HG02610 (cell line): ENCODE results near the gene STRA6.

Source experiments
- ATAC-seq: cut with Tn5 transposase; IDR thresholded peaks from one replicate; pipeline ENCODE4 v1.9.1; 2021; ENCODE audit warnings: mild to moderate bottlenecking, moderate library complexity; ENCODE audit not compliant: unreplicated experiment

STRA6 gene, protein sequence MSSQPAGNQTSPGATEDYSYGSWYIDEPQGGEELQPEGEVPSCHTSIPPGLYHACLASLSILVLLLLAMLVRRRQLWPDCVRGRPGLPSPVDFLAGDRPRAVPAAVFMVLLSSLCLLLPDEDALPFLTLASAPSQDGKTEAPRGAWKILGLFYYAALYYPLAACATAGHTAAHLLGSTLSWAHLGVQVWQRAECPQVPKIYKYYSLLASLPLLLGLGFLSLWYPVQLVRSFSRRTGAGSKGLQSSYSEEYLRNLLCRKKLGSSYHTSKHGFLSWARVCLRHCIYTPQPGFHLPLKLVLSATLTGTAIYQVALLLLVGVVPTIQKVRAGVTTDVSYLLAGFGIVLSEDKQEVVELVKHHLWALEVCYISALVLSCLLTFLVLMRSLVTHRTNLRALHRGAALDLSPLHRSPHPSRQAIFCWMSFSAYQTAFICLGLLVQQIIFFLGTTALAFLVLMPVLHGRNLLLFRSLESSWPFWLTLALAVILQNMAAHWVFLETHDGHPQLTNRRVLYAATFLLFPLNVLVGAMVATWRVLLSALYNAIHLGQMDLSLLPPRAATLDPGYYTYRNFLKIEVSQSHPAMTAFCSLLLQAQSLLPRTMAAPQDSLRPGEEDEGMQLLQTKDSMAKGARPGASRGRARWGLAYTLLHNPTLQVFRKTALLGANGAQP

DNA sequence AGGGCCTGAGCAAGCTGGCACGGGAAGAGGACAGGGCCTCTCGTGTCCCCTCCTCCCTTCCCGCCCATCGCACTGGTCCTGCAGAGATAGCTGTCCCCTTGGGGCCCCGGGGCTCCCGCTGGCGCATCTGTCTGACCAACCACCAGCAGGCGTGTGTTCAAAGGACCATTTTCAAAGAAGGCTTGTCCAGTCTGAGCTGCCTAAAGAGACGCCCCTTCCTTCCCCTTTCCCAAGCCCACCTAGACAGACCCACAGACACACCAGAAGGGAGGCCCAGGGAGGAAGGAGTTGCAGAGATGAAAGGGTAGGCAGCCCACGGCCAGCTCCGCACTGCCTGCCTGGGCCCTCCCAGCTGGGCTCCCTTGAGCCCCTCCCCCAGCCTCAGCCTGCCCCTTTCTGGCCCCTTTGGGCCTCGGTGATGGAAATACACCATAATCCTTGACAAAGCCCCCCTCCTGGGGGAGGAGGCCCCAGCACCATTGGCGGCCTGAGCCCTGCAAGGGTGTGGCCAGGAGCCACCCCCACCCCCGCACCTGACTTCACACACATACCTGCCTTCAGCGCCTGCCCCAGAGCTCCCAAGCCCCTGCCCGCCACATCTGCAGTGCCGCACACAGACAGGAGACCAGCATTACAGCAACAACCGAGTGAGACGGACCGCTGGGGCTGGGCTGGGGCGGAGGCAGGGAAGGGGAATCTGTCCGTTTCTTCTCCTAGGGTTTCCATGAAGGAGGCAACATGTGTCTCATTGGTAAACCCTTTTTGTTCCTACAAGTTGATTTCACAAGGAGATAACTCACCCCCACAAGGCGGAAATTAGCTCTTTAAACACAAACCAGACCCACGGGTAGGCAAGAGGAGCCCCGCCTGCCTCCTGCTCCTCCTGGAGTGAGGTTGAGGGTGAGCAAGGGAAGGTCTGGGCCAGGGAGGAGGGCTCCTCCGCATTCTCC is at the start of gene STRA6:
Gene STRA6, minus strand, starts transcription at position 336 of the 950 bp plus-strand sequence. CDS start 520 bp downstream, outside the sequence.
- ATAC-seq, result no peak

DNA sequence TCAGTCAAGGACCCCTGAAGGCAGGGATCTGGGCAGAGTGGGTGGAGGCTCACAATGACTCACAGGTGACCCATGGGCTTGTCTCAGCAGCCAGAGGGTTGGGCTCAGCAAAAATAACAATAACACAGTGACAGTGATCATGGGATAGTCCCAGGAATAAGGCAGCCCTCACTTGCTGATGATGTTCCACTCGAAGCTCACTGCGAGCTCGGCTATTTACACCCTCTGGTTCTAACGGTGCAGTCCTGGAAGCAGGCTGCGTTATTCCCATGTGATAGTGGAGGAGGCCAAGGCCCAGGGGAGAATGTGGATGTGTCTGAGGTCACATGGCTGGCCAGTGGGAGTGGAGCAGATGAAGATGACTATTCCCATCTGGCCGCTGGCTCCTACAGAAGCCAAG is 49.7 kb upstream of the STRA6 start:
- ATAC-seq, result no peak

DNA sequence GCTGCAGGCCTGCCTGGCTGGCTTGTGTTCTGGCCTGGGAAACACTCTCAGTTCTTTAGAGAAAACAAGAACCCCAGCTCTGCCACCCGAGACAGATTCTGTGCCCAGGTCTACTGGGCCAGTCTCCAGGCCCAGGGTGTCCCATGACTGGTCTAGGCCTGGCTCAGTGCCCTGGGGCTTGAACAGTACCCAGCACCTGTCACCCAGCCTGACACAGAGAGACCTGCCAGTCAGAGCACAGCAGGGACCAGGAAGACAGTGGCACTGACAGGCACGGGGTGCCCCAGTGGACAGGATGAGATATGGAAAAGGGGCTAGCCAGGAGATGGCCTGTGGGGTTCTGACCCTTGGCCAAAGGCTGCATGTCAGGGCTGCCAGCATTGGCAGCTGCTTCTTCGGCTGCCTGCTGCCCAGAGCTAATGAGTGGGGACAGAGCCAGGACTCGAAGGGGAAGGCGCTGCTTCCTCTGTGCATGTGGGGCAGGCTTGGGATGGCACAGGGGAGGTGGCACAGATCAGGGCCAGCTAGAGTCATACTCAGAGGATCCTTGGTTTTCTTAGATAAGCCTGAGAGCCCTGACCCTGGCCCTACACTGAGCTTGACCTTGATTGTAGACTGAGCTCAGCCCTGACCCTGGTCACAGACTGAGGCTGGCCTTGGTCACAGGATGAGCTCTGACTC is 48.7 kb upstream of the STRA6 start:
- no peak for ATAC-seq

DNA sequence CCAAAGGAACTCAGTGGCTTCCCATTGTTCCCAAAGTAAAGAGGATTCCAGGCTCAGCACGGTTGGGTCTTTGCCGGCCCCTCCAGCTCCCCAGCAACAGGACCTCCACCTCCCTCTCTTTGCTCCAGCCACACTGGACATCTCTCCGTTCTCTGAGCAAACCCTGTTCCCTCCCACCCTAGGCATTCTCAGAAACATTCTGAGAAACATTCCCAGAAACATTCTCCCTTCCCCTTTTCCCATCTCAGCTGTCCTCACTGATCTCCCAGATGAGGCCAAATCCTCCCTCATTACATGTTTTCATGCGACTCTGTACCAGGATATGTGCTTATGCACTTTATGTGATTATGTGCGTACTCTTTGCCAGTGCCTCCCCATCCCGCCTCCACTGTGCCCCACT is 47.7 kb upstream of the STRA6 start:
- ATAC-seq, result no peak

DNA sequence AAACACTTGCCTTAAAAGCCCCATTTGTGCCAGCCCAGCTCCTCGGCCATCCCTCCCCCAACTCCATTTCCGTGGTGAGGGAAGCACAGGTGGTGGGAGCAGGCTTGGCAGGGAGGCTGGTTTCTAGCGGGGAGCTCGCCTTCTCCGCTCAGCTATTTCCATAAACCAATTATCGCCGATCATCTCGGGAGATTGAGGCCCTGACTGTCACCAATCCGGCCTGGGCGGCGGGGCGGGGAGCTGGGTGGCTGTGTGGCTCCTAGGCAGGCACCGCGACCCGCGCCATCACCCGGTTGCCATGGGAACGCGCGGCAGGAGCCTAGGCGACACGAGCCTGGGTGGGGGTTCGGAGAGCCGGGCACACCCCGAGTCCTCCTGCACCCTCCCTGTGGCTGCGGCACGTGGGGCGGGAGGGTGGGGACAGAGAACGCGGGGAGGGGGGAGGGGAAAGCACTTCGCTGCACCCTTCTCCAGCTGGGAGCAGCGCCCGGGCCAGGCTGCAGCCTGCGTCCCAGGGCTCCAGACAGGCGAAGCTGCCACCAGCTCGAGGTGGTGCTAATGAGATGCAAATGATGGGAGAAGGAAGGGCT is 42.9 kb upstream of the STRA6 start:
- no peak for ATAC-seq

GRCh38 chr15:74244822-74245341 is 42.3 kb upstream of the STRA6 start:
- no peak for ATAC-seq

GRCh38 chr15:74243431-74243830 is 40.8 kb upstream of the STRA6 start:
- no peak for ATAC-seq

DNA sequence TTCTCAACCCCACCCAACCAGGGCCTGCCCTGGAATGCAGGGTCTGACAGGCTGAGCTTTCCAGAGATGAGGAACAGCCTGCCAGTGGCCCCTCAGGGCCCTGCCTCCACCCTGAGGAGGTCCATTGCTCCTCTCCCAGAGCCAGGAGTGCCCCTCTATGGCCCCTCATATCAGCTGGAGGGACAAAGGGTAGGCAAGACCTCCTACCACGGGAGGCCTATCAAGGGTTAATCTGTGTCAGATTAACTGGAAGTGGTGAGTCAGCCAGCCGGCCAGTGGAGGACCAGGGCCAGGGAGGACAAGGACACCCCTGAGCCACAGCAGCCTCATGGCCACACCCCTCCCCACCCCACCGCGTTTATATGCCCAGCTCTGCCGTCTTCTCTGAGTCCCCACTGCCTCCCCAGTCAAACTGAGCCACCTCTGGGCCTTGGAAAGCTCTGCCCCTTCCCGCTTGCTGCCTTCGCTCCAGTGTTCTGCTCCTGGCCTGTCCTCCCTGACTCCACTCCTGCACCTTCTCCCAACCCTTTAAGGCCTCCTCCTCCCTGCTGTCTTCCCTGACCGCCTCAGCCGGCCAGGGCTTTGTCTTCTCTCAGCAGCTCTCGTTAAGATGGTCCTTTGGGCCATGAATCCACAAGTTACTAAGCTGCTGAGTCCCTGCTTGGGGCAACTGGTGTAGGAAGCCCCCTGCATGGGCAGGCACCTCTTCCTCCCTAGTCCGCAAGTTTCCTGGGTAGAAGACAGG is 40.0 kb upstream of the STRA6 start:
- no peak for ATAC-seq

DNA sequence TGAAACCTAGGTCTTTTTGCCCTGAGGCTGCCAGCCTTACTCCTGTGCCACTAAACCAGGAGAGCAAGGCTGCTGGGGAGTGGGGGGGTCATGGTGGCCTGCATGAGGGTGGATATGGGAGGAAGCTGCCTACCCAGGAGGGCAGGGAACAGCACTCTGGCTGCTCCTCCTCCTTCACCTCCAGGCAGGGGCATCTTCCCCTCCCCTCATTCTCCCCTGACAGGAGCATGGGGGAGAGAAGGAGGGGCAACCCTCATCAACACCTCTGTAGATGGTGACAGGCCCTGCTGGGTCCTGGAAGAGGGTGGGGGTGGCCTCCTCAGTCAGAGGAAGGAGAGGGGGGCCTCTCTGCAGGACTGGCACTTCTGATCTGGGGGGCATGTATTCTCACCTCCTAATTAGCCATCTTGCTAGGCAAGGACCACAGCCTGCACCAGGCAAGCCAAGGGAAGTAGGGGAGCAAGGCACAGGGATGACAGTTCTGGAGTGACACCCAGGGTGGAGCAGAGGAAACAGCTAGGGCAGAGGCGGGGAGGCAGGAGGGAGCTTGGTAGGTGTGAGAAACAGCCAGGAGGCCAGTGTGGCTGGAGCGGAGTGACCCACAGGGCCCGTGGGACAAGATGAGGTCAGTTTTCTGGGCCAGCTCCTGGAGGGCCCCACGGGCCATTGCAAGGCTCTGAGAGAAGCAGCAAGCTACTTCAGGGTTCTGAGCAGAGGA is 38.5 kb upstream of the STRA6 start:
- ATAC-seq, result no peak

DNA sequence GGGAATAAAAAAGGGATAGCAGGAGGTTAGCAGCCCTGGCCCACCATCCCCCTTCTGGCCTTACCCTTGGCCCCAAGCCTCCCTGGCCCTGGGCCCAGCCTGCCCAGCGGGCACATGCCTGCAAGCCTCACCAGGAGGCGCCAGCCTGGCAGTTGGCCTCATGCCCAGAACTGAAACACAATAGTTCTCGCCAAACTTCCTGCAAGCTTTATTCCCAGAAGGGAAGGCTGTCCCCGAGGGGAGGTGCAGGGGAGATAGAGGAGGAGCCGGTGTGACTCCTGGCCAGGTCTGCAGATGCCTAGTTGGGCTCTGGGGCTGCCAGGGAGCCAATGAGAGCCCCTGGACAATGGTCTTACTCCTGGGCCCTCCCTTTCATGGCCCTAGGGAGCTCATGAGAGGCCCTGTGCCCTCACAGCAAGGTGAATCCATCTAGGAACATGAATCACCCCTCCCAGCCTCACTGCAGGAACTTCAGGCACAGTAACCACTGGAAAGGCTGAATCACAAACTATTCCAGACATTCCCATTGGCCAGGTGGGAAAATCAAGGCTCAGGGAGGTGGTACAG is 37.5 kb upstream of the STRA6 start:
- no peak for ATAC-seq

GRCh38 chr15:74239051-74239705 is 36.6 kb upstream of the STRA6 start:
- ATAC-seq, result no peak

DNA sequence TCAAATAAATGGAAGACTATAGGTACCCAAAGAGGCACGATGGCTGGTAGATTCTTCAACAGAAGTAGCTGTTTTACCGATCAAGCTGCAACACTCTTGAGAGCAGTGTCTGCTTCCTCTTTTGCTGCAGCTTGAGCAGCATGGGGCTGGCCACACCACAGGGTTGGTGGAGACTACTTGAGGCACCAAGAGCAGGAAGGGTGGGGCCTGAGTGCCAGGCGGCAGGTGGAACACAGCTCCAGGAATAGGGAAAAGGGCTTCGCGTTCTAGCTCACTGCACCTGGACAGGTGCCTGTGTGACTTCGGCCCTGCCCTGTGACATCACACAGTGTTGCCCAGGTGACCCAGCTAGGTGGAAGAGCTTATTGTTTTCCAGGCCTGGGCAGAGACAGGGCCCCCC is 33.4 kb upstream of the STRA6 start, which contains the start of gene CCDC33:
Gene CCDC33, plus strand, starts transcription at position 365 of the 400 bp plus-strand sequence. CDS start 394 bp downstream, outside the sequence.
- ATAC-seq, result no peak

GRCh38 chr15:74234598-74234875 is 31.9 kb upstream of the STRA6 start:
- ATAC-seq, result no peak

DNA sequence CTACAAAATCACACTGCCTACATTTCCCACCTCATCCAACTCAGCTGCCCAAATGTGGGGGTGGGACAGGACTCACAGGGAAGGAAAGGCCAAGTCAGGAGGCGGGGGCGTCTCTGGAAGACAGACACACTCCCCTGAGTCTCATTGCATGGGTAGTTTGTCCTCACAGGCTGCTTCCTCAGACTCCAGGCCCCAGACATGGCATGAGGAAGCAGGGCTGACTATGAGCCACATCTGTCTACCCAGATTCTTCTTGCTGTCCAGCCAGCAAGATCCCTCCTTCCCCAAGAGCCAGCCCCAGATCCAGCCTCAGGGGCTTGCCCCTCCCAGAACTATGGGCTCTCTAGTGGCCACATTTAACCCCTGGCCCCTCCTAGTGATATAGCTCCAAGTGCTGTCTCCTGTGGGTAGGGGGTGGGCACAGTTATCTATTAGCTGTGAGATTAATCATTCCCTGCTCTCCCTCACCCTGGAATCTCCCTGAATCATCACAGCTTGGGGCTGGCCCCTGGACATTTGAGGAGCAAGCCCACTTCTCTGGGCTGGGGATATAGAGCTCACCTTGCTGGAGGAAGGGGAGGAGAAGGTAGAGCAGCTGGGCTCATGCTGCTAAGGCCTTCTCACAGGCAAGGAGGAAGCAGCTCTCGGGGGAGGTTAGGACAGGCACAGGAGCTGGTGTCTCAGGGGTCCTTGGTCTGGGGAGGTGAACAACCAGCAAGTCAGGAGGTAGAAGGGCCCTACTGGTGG is 31.4 kb upstream of the STRA6 start:
- no peak for ATAC-seq

GRCh38 chr15:74233373-74233772 is 30.8 kb upstream of the STRA6 start:
- ATAC-seq, result no peak

DNA sequence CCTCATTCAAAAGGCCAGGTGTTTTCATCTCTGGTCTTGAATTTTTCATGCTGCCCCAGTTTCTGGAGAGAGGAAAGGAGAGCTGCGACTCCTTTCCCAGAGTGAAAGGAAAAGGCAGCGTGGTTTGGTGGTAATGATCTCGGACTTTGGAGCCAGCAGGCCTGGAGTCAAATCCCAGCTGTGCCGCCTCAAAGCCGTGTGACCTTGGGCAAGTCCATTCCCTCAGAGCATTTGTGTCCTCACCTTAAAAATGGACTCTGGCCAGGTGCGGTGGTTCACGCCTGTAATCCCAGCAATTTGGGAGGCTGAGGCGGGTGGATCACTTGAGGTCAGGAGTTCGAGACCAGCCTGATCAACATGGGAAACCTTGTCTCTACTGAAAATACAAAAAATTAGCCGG is 28.9 kb upstream of the STRA6 start:
- no peak for ATAC-seq

- ATAC-seq, result no peak
These were observed 27.1 kb upstream of the STRA6 start for GRCh38 chr15:74229686-74230085.
